HG03439 (cell line): ENCODE results near the gene NKD1.
"Not testable (repeated sequence)": the region's sequence is repeated elsewhere in the genome, so short reads cannot be mapped to it uniquely, and the experiment has no call there.

Source experiments
- ATAC-seq: cut with Tn5 transposase; IDR thresholded peaks from one replicate; pipeline ENCODE4 v1.9.1; 2021; ENCODE audit warnings: mild to moderate bottlenecking, moderate library complexity; ENCODE audit not compliant: unreplicated experiment

The NKD1 gene, protein sequence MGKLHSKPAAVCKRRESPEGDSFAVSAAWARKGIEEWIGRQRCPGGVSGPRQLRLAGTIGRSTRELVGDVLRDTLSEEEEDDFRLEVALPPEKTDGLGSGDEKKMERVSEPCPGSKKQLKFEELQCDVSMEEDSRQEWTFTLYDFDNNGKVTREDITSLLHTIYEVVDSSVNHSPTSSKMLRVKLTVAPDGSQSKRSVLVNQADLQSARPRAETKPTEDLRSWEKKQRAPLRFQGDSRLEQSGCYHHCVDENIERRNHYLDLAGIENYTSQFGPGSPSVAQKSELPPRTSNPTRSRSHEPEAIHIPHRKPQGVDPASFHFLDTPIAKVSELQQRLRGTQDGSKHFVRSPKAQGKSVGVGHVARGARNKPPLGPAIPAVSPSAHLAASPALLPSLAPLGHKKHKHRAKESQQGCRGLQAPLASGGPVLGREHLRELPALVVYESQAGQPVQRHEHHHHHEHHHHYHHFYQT

DNA sequence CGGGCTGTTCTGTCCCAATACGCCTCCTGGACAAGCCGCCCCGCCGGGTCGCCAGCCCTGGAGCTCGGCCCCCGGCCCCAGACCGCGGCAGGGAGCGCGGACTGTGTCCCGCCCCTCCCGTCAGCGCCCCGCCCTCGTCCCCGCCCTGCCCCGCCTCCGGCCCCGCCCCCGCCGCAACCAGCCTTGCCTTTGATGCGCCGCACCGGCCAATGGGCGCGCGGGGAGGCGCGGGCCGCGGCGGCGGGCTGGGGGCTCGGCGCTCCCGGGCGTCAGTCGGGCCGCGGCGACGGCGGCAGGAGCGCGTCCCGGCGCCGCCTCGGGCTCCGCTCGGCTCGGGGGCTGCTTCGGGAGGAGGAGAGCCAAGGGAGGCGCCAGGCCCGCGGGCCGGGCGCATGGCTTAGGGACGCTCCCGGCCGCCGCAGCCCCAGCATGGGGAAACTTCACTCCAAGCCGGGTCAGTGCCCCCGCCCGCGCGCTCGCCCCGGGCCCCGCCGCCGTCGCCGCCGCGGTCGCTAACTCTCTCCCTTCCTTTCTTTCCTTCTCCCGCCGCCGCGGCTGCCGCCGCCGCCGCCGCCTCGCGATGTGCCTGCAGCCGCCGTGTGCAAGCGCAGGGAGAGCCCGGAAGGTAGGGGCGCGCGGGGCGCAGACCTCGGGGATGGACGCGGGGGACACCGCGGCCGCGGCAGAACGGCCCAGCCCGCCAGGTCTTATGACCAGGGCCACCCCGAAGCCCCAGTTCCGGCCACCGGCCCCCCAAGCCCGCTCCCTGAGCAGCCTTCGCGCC lies at the start of gene NKD1:
TSS of gene NKD1 (plus strand) at position 272 of the 784 bp plus-strand sequence. CDS start at position 430, 158 bp downstream.
- ATAC-seq = peak; percentile 79

DNA sequence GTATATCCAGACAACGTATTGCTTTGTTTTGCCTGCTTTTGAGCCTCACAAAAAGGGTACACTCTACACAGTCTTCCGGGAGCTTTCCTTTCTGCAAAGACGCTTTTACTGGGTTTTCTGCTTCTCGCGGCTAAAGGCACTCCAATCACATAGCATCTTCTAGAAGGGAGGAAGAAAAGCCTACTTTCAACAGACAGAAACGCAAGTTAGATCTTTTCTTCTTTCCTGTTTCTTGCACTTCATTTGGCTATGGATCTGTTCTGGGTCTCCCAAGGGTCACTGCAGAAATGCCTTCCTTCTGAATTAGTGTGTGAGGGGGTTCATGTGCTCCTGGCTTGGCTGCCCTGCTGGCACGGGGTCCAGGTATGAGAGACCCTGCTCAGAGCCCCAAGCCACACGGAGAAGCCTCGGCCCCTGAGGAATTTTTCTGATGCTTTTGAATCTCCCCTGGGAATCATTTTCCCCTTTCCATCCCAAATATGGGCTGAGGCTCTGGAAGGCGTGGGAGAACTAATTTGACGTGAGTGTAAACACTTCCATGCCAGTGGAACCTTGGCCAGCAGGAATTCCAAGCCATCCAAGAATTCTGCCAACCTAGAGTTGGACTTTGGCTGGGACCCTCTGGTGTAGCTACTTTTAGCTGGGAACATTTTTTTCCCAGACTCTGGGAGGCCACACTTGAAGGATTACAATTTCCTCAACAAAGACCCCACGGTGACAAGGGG lies 49.6 kb upstream of the NKD1 start:
- ATAC-seq = no peak

GRCh38 chr16:50499254-50499653 lies 48.9 kb upstream of the NKD1 start:
- no peak for ATAC-seq

DNA sequence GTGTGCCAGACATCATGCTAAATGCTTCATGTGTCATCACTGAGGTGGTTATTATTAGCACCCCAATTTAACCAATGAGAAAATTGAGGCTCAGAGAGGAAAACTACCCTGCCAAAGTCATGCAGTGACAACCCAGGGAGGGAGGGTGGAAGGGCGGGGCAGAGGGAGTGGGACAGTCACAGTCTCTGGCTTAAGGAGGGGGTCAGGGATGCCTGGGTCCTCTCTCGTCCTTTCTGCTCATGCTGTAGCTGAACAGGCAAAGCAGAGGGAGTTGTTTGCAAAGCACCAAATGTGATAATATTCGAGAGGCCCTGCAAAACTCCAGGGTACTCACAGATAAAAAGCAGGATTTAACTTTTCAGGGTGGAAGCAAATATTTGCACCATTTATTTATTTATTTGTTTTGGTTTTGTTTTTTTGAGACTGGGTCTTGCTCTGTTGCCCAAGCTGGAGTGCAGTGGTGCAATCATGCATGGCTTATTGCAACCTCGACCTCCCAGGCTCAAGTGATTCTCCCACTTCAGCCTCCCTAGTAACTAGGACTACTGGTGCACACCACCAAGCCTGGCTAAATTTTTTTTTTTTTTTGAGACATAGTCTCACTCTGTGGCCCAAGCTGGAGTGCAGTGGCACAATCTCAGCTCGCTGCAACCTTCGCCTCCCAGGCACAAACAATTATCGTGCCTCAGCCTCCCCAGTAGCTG lies 47.9 kb upstream of the NKD1 start:
- ATAC-seq = no peak

DNA sequence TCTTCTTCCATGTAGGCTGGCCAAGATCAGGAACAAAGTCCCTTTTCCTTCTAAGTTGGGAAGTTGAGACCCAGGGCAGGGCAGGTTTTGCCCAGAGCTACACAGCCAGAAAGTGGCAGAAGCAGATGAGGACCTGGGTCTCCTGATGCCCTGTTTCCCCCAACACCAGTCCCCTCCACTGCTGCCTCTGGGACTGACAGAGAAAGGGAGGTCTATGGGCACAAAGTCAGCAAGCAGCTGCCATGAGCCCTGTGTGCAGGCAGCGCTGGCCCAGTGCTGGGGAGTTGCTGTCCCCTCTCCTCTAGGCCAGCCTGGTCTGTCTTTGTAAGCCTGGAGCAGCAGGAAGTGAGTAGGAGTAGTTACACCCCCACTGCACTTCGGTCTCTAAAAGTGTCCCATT lies 46.9 kb upstream of the NKD1 start:
- ATAC-seq = no peak

GRCh38 chr16:50501986-50502615 lies 46.1 kb upstream of the NKD1 start:
- no peak for ATAC-seq

DNA sequence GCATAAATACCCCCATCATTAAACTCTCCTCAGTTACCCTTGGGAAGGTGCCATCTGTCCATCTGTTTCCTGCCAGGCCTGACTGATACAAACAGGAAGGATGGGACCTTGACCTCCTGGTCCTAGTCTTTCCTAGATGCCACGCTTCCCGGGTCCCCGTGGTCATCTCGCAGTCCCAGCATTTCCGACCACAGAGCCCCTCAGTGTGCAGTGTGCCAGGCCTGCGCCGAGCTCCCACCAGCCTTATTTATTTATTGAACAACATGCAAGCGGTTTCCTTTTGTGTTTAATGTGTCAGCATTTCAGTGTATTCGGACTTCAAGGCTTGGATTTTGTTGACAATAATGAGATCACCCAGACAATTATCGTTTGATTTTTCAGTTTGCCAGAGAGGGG lies 45.6 kb upstream of the NKD1 start:
- ATAC-seq = no peak

GRCh38 chr16:50503868-50504531 lies 44.2 kb upstream of the NKD1 start:
- ATAC-seq = not testable (repeated sequence)

DNA sequence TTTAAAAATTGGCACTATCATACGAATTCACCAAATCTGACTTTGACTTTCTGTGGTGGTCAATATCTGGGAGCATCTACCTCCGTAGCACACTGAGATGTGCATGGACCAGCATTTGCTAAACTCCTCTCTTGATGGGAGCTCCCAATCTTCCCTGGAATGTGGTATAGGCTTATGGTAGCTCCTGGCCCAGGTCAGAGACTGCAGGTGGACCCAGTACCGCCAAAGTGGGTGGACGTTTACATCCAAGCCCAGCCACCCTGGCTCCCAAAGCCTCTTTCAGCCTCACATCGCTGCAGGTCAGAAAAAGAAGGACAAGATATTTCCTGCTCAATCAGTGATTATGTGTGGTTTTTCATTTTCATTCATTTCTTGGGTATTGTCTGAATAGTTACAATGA lies 43.1 kb upstream of the NKD1 start:
- no peak for ATAC-seq

GRCh38 chr16:50505714-50506542 lies 42.3 kb upstream of the NKD1 start:
- no peak for ATAC-seq

- no peak for ATAC-seq
These were observed 41.7 kb upstream of the NKD1 start for GRCh38 chr16:50506543-50506937.

- ATAC-seq = no peak
These were observed 40.8 kb upstream of the NKD1 start for GRCh38 chr16:50507397-50507796.

- no peak for ATAC-seq
These were observed 38.5 kb upstream of the NKD1 start for GRCh38 chr16:50509521-50510341.

DNA sequence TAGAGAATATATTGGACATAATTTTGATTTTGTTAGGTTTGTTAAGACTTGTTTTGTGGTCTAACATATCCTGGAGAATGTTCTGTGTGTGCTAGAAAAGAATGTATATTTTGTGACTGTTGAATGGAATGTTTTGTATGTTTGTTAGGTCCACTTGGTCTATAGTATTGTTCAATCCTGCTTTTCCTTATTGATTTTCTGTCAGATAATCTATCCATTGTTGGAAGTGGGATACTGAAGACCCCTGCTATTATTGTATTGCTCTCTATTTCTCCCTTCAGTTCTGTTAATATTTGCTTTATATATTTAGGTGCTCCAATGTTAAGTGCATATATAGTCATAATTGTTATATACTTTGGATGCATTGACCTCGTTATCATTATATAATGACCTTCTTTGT lies 33.0 kb upstream of the NKD1 start:
- ATAC-seq = no peak

- ATAC-seq = no peak
These were observed 31.8 kb upstream of the NKD1 start for GRCh38 chr16:50516401-50516800.

DNA sequence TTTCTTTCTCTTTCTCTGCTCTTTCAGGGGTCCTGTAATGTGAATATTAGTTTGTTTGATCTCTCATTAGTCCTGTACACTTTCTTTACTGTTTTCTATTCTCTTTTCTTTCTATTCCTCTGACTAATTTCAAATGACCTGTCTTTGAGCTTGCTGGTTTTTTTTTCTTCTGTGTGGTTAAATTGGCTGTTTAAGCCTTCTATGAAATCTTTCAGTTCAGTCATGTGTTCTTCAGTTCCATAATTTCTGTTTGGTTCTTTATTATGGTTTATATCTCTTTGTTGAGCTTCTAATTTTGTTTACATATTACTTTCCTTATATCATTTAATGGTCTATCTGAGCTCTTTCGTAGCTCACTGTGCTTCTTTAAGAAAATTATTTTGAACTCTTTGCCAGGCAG lies 31.3 kb upstream of the NKD1 start:
- ATAC-seq = no peak

DNA sequence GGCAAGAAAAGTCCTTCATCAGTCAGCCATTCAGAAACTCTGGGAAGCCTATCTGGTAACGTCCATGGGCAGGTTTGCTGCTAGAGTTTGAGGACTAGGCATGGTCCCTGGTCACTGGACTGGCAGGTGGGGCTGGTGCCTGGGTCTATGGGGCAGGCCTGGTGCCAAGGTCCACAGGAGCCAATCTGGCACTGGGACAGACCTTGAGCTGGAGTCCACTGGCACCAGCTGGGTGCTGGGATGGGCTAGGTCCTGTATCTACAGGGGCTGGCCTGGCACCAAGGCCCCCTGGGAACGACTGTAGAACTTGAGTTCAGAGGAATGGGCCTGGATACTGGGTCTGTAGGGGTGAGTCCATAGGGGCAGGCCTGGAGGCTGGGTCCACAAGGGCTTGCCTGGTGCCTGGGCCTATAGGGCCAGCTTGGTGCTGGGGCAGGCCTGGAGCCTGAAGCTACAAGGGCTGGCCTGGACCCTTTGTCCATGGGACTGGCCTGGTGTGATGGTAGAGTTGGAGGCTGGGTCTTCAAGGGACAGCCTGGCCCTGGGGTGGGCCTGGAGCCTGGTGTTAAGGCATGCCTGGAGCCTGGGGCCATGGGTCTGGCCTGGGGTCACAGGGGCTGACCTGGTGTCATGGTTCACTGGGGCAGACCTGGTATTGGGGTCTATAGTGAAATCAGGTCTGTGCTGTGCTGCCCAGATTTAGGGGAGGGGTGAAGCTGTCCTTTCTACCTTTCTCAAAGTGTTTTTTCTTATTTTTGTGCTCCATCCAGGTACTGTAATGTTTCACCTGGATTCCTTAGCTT lies 30.5 kb upstream of the NKD1 start:
- no peak for ATAC-seq
